Choroid plexus epithelial cell (primary cell): ENCODE data around the gene COX20.
A peak's percentile ranks its signal among the peaks of the same experiment; 100 is the strongest.

Experiments used
- DNase-seq: peaks from one replicate; pipeline ENCODE4 v3.0.0-alpha.2; 2010; ENCODE audit warnings: low read depth
- H3K4me3 ChIP-seq: 2 replicates; pipeline ENCODE4 v1.5.1; 2011; ENCODE audit warnings: low read depth, mild to moderate bottlenecking, control low read depth, low read length, moderate library complexity
- TF ChIP-seq, protein P1 (sequence below): conservative IDR thresholded peaks from 2 replicates; pipeline ENCODE4 v1.5.1; 2011; ENCODE audit warnings: low read depth, mild to moderate bottlenecking, control low read depth, inconsistent platforms, low read length, moderate library complexity

The COX20 gene

DNA sequence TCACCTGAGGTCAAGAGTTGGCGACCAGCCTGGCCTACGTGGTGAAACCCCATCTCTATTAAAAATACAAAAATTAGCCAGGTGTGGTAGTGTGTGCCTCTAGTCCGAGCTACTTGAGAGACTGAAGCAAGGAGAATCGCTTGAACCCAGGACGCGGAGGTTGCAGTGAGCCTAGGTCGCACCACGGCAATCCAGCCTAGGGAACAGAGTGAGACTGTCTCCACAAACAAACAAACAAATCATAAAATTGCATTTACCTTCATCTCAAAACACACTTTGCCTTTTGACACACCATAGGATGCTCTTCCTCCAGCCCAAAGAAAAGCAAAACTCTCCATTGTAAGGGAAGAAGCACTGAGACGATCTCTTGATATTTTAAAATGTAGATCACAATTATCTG, 24.6 kb downstream of the COX20 start:
- TF ChIP-seq, protein P1, sequence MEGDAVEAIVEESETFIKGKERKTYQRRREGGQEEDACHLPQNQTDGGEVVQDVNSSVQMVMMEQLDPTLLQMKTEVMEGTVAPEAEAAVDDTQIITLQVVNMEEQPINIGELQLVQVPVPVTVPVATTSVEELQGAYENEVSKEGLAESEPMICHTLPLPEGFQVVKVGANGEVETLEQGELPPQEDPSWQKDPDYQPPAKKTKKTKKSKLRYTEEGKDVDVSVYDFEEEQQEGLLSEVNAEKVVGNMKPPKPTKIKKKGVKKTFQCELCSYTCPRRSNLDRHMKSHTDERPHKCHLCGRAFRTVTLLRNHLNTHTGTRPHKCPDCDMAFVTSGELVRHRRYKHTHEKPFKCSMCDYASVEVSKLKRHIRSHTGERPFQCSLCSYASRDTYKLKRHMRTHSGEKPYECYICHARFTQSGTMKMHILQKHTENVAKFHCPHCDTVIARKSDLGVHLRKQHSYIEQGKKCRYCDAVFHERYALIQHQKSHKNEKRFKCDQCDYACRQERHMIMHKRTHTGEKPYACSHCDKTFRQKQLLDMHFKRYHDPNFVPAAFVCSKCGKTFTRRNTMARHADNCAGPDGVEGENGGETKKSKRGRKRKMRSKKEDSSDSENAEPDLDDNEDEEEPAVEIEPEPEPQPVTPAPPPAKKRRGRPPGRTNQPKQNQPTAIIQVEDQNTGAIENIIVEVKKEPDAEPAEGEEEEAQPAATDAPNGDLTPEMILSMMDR, result no peak
- H3K4me3 ChIP-seq, result peak overlapping the region; percentile 4
- no peak for DNase-seq

DNA sequence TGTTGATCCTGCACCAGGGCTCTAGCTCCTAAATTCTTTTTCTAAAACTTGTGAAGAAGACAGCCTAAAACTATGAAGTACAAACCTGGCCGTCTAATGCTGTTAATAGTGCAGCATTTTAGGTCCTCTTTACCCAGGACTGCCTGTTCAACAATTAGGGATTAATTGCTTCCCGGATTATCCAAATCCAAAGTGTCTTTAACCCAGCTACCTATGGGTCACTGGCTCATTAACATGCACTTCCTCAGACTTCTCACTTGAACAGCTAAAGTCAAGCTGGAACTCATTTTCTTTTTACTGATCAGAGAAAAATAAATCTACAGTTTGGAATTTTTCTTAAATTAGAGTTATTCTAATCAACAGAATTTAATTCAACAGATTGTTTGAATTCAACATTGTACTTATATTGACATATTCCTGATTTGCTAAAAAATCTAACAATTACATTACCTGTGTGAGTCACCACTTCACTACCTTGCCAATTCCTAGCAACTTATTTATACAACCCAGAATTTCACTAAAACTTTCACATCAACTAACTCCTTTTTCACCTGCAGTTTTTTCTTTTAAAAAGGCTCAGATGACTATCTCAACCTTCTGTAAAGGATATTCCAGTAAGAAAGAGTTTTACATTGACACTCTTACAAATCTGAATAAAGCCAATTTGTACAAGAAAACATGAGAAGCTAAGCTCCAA, 25.6 kb downstream of the COX20 start:
- TF ChIP-seq, protein P1, result no peak
- peak overlapping the region; percentile 78 for H3K4me3 ChIP-seq
- no peak for DNase-seq

DNA sequence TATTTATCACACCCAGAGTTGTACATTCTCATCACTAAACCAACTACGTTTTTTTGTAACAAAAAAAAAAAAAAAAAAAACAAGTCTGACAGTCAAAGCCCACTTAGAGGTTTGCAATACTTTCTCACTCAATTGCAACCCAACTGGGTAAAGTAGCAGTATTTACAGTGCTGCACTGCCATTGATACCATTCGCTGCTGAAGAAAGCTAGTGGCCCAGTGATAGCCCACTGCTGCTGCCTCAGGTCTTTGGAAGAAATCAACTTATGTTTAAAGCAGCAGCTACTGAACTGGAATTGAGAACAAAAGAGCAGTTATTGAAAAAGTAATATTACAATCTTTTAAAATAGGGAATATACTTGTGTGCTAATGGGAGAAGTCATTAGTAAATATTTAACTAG, 26.2 kb downstream of the COX20 start:
- TF ChIP-seq, protein P1, result no peak
- peak overlapping the region; percentile 78 for H3K4me3 ChIP-seq
- DNase-seq, result peak; percentile 38

DNA sequence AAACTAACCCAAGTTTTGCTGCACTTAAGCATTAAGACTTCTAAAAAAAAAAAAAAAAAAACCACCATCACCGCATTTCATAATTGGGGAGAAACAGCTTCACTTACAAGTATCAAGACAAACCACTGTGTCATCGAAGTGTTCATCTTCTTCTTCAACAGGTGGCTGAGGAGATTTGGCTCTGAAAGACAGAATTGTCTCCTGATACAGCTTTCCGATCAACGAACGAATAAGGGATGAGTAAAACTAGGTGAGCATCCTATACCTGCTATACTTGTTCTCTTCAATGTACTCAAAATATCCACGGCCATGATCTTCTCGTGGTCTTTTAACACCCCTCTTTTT, 26.9 kb downstream of the COX20 start:
- H3K4me3 ChIP-seq, result peak overlapping the region; percentile 78
- DNase-seq, result no peak
- TF ChIP-seq, protein P1, result no peak

DNA sequence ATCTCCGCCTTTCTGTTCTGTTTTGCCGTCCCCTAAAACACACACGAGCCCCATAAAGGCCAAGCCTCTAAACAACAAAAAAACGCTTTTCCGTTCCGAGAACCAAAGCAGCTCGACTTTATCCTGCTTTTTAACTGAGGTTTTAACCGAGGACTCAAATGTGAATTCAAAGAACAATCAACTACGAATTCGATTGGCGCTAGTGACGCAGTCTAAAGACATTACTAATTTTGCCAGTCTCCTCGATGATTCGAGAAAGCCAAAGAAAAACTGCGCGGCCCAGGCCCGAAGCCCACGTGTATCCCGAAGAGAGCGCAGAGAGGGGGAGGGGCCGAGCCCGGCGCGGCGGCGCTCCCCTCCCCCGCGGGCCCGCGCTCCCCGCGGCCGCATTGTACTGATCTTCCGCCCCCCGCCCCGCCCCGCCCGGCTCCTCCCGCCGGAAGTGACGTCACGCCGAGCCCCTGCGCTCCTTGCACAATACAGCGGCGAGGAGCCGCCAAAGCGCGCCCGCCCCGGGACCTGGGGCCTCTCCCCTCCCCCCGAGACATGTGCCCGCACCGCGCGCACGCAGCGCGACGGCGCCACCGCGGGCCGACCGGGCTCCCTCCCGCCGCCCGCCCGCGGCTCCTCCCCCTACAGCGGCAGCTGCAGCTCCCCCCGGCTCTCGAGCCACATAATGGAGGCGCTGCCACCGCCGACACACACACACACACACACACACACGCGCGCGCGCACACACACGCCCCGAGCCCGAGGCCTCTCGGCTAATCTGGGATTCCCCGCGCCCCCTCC, 27.4 kb downstream of the COX20 start:
- peak overlapping the region; percentile 78 for H3K4me3 ChIP-seq
- TF ChIP-seq, protein P1, result no peak
- peak; percentile 95 for DNase-seq

DNA sequence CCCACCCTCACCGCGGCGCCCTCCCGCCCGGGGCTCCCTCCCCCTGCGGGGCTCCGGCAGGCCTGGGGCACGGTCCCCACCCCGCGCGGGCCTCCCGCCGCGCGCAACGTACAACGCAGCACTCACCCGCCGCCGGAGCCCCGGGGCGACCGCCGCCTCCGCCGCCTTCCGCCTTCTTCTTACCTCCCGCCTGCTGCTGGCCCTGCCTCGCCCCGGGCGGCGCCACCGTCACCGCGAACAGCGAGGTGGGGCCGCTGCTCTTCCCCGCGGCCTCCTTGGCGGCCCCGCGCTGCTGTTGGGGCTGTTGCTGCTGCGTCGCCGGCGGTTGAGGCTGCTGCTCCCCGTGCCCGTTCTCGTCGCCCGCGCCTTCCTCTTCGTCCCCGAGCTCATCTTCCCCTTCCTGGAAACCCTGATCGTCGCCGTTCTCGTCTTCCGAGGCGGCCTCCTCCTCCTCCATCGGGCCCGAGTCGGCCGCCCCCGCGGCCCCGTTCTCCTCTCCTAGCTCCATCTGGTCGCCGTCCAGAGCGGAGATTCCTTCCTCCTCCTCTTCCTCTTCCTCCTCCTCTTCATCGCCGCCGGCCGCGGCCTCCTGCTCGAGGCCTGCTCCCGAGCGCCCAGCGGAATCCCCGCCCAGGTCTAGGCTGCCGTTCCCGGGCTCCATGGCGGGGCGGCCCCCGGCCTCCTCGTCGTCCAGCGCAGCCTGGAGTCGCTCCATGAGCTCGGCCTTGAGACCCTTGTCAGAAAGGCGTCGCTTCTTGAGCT, 28.2 kb downstream of the COX20 start:
- TF ChIP-seq, protein P1, result no peak
- H3K4me3 ChIP-seq, result peak overlapping the region; percentile 78
- DNase-seq, result no peak
